EL (cell line): Measurements from ENCODE around the gene COL27A1.
"Not testable (repeated sequence)": the region's sequence is repeated elsewhere in the genome, so short reads cannot be mapped to it uniquely, and the experiment has no call there.

Experiments
- DNase-seq: peaks from one replicate; pipeline ENCODE4 v3.0.0-alpha.2; 2016

COL27A1 gene

DNA sequence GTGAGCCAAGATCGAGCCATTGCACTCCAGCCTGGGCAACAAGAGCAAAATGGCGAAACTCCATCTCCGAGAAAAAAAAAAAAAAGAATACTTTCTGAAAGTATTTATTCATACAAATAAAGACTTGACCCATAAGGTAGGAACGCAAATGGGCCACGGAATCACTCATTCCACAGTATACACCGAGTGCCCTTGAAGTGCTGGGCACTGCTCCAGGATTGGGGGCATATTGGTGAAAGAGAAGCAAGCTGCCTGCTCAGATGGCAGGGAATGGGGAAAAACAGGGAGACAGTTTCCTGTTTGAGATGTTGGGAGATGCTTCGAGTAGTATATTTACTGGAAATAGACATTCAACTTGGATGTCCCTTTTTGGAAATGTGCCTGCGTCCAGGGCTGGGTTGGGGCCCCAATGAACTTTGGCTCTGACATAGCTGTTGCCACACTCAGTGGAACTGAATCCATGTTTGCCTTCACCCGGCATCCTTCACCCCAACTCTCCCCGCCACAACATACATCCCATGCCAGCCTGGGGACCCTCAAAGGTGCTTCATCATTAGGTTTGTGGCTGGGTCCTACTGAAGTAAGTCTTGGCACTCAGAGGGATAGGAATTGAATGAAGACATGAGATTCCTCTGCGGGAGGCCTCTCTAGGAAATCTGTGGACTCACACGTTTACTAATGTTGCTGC is 173.7 kb downstream of the COL27A1 start:
- DNase-seq: not testable (repeated sequence)

DNA sequence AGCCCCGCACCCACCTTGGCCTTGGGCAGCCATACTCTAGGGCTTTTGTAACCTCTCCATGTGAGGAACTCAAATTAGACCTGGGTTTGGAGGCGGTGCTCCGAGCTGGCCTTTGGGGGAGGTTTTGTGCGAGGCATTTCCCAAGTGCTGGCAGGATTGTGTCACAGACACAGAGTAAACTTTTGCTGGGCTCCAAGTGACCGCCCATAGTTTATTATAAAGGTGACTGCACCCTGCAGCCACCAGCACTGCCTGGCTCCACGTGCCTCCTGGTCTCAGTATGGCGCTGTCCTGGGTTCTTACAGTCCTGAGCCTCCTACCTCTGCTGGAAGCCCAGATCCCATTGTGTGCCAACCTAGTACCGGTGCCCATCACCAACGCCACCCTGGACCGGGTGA is 174.3 kb downstream of the COL27A1 start, which contains the start of gene ORM2:
Gene ORM2, plus strand, starts transcription at position 245 of the 398 bp plus-strand sequence. Its CDS starts 36 bp downstream, at position 281.
- DNase-seq: not testable (repeated sequence)

DNA sequence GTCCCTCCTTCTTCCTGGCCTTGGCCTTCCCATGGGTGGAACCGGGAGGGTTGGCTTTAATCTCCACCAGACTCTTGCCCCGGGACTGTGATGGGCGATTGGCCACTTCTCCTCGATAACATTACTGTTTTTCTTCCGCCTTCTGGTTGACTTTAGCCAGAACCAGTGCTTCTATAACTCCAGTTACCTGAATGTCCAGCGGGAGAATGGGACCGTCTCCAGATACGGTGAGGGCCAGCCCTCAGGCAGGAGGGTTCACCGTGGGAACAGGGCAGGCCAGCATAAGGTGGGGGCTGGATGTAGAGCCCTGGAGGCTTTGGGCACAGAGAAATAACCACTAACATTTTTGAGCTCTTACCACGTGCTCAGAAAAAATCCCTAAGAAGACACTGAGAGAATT is 175.3 kb downstream of the COL27A1 start:
- no peak for DNase-seq

DNA sequence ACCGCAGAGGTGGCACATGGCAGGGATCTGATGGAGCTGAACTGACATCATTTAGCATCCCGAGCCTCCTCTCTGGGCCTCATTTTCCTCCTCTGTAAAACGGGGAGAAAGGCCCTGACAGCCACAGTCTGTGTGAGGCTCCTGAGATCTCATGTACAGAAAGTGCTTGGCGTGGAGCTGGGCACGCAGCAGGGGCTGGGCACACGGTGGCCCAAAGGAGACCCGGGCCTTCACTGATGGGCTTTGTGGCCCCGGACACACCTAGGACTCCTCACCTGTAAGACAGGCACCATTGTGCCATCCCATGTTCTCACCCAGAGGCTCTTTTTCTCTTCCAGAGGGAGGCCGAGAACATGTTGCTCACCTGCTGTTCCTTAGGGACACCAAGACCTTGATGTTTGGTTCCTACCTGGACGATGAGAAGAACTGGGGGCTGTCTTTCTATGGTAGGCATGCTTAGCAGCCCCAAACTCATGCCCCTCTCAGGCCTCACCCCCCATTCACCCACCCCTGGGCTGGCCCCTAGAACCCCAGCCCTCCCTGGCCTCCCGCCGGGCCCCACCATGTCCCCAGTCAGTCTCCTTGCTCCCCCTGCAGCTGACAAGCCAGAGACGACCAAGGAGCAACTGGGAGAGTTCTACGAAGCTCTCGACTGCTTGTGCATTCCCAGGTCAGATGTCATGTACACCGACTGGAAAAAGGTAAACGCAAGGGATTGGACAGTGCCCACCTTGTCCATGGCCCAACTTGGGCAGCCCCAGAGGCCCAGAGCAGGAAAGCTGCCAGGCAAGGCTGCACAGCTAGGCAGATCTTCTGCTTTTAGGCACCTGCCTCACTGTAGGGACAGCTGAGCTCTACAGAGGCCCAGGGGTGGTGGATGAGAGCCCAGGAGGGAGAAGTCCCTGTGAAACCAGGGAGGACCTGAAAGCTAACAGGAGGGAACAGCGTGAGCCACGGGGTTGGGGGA is 176.2 kb downstream of the COL27A1 start:
- not testable (repeated sequence) for DNase-seq

DNA sequence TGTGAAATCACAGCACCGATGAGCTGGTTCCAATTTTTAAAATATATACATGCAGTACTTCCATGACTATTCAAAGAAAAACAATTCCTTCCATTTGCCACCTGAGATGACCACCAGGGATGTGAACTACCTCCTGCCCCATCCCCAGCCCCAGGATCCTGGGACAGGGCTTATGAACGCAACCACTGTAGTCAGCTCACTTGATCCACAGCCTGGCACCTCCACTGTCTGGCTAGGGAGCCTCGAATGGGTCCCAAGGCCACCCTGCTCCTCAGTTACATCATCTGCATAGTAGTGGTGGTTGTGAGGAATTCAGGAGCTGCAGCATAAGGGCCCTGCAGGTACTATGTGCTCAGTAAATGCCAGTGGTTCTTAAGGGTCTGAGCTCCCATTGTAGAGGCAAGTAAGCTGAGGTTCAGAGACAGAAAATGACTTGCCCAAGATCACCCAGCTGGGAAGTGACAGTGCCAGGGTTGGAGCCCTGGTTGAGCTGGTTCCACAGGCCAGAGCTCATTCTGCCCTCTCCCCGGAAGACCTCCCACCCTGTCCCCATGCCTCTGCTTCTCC is 177.2 kb downstream of the COL27A1 start:
- DNase-seq: not testable (repeated sequence)

DNA sequence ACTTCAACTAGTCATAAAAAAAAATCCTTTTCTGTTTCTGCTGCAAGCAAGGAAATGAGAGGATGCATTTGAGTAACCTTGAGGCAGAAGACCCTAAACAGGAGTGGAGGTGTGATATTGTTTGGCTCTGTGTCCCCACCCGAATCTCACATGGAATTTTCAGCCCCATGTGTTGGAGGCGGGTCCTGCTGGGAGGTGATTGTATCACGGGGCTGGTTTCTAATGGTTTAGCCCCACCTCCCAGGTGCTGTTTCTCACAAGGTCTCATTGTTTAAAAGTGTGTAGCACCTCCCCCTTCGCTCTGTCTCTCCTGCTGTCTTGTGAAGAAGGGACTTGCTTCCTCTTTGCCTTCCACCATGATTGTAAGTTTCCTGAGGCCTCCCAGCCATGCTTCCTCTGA is 178.4 kb downstream of the COL27A1 start:
- not testable (repeated sequence) for DNase-seq

DNA sequence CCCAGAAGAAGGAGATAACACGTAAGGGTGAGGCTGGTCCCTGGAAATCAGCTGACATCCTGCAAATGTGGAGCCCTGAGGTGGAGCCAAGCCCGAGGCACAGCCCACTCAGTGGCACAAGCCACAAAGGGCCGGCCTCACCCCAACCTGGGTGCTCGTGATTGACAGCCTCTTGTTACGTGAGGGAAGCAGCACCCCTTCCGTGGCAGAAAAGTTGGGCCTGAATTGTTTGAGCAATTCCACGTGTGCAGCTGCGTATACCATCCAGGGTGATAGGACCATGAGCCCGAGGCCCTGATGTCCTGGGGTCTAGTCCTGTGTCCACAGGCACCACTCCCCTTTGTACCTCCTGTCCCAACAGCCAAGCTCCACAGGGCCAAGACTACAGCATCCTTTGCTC is 179.2 kb downstream of the COL27A1 start:
- no peak for DNase-seq

DNA sequence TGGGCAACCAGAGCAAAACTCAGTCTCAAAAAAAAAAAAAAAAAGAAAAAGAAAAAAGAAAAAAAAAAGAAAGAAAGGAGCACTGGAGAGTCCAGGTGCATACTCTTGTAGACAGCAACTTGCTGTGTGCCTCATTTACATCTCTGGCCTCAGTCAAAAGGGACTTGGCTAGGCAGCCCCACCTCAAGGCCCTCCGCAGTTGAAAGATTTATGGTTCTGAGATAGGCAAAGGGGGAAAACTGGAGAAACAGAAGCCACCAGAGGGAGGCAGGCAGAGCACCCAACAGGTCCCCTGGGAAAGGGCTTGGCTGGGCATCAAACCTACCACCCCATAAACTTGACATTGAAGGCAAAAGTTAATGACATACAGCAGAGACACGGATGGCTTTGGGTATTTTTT is 180.4 kb downstream of the COL27A1 start:
- DNase-seq: no peak

DNA sequence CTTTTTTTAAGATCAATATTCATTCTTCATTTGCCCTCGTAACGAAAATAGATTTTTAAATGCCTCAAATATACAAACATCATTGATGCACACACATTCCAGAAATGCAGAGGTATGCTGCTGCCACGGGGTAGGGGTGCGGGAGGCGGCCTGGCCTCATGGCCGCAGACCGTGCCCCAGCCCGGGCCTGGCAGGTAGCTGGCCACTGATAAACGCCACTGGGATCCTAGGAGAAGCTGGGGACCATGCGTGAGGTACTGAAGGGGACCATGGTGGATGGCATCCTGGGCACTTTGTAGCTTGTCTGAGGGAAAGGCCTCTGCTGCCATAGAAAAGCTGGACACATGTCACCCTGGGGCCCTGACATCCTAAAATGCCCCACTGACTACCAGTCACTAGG is 180.8 kb downstream of the COL27A1 start:
- DNase-seq: no peak

DNA sequence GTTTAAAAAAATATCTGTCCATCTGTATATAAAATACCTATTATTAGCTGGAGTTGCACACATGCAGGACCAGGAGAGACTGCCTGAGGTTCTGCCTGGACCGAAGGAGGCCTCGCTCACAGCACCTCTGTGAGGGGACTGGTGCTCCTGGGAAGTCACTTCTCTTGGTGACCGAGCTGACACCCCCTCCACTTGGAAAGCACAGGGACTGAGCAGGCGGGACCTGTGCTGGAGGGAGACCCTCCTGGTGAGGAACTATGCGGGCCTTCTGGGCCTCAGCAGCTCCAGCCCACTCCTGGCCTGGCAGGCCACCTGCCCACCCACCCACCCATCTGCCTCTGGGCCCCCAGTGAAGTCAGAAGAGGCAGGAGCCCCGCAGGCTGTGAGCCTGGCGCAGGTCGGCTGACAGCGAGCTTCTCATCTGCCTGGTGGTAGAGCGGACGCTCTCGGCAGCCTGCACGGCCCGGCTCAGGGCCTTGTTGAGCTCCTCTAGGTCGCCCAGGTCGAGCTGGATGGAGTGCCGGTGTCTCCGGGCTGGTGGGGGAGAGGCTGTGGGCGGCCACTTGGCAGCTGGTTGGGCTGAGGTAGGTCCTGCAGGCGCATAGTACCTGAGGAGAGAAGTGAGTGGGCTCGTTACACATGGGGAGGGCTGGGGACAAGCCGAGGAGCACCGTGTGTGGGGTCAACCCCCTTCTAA is 181.5 kb downstream of the COL27A1 start:
- DNase-seq: no peak

DNA sequence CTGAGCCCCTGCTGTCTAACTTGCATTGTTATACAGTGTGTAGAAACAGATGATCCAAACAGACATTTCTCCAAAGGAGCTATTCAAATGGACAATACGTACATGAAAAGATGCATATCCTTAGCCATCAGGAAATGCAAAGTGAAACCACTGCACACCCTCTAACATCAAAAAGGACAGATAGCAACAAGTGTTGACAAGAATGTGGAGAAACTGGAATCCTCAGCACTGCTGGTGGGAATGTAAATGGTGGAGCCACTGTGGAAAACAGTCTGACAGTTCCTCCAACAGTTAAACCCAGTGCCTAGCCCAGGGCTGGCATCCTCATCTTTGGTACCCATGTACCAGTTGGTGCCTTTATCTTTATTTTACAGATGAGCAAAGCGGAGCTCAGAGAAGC is 182.8 kb downstream of the COL27A1 start:
- no peak for DNase-seq

DNA sequence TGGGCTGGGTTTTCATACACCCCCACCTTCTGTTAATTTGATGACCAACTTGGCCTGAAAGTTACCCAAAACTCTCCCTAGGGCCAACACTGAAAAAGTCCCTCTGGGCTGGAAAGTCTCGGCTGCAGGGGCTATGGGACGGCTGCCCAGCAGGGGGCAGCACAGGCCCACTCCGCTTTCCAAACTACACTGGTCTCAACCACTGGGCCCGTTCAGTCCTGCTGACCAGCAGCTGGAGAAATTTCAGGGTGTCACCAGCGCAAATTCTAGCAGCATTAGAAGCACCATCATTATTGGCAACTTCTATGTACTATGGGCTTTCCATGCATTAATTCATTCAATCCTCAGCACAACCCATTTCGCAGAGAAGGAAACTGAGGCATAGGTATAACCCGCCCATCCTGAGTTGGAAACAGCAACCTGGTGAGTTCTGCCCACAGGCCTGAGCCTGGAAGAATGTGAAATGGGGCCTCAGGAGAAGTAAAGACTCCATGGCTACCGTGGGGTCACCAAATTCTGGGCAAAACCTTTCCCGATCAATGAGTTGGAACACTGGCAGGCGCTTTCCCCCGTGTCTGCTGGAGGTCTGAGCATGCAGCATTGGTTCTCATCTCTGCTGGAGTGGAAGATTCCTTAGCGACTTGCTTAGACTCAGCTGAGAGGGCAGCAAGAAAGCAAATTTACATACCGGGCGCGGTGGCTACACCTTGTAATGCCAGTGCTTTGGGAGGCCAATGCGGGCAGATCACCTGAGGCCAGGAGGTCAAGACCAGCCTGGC is 184.0 kb downstream of the COL27A1 start:
- peak; percentile 62 for DNase-seq

DNA sequence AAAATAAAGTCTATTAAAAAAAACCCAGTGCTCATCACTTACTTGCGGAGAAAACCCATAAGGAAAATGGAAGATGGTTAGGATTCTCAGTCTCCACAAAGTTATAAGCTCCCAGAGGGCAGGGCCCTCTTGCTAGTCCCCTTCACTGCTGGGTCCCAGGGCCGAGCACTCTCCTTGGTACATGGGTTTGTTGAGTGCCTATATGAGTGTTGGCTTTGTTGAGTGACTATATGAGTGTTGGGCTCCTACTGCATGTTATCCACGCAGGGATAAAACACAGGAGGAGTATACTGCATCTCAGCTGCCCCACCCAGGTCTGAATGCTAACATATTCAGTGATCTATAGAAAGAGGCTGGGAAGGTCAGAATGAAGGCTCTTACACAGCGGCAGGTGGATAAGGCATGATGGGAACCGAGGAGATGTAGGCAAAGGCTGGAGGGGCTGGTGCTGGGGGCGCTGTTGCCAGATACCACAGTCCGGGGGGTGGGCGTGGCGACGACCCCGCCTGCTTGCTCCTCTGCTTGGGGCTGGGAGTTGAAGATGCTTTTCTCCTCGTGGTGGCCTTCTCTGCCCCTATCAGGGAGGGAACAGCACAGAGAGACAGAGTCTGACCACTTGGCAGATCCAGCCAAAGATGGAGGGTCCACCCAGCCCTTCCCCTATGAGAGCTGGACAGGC is 186.0 kb downstream of the COL27A1 start:
- DNase-seq: no peak

DNA sequence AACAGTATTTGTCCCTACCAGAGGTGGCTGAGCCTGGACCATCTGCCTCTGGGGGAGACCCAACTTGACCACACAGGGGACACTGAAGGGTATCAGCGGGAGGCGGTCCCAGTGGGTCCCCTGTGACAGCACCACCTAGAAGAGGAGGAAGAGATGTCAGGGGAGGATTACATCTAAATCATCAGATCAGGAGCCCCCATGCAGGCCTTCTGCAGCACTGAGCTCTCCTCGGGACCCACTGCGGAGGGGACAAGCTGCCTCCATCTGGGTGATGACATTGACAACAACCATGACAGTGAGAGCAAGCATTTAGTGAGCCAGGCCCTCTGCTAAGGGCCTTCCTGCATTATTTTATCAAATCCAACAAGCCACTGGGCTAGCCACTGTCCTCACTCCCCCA is 186.7 kb downstream of the COL27A1 start:
- DNase-seq: no peak

DNA sequence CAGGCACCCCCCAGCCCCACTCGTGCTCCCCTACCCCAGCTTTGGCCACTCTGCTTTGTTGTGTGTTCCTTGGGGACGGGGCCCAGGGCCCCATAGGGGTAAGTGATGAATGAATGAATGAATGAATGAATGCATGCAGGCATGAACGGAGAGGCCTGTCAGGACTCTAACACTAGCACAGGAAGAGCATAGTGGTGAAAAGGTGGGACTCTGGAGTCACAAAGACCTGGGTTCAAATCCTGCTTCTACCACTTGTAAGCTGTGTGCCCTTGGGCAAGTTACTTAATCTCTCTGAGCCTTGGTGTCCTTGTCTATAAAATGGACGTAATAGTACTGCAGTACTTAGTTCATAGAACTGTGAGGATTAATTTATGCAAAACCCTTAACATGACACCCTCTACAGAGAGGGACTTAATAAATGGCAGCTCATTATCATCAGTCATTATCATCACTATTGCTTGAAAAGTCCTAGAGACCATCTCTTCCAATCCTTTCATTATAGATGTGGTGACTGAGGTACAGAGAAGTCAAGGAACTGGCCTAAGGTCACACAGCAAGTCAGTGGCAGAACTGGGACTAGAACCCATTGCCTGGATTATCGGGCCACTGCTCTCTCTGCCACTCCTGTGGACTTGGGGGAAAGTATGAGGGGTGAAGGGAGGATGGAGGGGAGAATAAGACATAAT is 187.6 kb downstream of the COL27A1 start:
- no peak for DNase-seq

DNA sequence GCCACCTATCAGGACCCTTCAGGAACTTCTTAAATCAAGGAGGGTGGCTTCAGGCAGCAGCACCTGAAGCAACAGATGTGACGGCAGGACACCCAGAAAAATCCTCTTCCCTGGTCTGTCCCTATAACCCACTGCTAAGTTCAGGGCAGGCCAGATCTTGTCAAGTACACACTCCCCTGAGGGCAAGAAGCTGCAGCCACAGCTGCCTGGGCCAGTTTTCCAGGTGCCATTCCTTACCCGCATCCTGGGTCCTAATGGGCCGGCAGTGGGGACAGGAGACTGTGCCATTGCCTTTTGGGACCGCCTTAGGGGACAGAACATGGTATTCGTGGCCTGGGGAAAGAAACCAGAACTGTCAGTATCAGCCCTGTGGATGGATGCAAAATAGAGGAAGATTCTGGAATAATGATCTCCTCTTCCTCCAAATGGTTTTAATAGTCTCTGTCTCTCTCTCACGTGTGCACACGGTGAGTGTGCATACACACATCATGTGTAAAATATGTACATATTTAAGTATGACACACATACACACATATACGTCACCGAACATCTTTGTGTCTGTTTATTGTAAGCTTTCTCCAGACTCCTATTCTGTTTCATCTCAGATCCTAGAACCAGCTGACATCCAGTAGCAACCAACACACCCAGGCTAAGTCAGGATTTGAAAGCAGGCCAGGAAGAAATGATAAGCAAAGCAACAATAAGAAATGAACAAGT is 188.3 kb downstream of the COL27A1 start:
- DNase-seq: no peak

DNA sequence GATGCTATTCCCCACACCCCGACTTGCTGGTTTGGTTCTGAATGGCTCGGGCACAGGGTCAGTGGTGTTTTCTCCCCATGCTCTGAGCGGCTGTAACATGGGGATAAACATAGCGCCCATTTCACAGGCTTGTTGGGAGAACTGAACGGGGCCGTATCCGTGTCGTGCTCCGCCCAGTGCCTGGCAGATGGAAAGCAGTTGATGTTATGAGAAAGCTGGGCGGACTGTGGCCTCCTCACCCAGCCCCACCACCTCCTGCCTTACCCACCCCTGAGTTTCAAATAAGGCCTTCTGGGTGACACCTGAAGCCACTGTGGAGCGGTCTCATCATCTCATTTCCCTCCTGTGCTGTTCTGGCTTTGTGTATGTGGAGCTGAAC is 188.8 kb downstream of the COL27A1 start:
- no peak for DNase-seq

DNA sequence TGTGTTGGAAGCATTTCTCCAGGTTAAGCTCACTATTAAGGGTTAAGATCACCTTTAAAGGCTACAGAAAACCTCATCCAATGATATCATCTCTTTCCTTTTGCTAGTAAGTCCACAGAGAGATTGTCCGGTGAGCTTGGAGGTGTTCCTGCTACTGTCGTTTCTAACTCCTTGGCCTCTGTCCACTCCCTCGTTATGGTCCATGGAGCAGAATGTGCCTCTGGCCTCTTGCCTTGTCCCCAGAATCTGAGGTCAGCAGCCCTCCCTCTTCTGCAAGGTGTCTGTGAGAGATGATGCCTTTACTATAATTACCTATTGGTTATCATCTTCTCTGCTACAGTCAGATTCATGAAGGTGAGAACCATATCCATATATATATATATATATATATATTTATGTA is 189.4 kb downstream of the COL27A1 start:
- DNase-seq: no peak

DNA sequence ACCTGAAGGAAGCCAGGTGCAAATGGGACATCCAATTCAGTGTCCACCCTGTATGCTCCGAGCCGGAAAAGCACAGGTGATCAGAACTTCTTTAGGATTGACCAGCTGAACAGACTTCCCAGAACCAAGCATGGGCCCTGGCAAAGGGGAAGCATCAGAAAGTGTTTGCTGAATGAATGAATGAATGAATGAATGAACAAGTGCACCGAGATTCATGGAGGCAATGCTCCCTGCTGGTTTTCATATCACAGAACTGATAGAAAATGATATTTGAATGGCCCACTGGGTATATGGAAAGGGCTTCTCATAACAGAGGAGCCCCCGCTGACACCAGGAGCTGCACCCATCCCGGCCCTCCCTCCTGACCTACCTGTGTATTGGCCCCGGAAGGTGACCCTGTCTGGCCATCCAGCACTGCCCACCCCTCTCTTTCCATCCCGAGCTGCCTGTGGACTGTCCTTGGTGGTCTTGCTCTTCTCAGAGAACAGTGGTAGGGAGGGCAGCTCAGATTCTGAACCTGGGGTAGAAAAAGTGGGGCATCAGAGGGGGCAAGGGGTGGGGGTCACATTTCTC is 190.2 kb downstream of the COL27A1 start:
- no peak for DNase-seq

DNA sequence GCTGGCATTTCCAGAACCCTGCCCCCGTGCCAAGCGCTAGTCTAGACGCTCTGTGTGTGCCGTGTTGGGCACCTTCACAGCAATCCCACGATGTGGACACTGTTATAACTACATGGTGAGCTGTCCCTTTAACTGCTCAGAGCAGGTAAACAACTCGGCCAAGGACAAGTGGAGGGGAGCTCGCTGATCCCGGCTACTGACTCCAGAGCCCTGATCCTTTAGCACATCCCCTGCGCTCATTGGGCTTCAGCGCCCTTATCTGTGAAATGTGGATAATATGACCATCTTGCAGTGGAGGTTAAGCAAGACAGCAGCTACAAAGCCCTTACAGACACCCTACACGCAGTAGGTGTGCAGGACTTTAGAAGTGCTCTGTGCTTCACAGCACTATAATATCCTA is 190.8 kb downstream of the COL27A1 start:
- DNase-seq: no peak
